ENCODE data around the gene INTS7.

DNA sequence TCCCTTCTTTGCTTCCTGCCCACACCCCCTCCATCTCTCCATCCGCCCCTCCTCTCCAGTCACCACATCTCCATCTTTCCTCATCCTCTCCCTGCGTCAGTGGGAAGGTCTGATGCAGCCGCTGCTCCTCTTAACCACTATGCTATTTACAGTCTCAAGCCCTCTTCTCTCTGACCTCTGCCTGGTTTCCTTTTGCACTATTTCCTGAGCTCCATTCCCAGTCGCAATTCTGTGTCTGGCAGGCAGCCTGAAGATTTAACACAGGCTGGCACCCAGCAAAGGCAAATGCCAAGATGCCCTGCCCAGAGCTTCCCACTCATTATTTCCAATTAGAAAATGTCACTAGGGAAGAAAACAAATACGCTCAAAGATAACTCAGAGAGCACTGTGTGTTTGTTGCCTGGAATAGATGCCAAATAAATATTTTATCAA is 115.2 kb downstream of the INTS7 start:
- TF ChIP-seq POLR2AphosphoS5 (IDR thresholded peaks at IDR 0.05; ENCODE audit: borderline replicate concordance, low read depth, low read length) (no peak), EZH2 (IDR thresholded peaks at IDR 0.05) (no peak), FOXP2 (optimal IDR thresholded peaks at IDR 0.05; ENCODE audit: control extremely low read depth, extremely low read length, insufficient read depth) (no peak)
